Cardiac fibroblast (primary cell): ENCODE data around the gene LSM4.
A peak's percentile ranks its signal among the peaks of the same experiment; 100 is the strongest.

Source experiments
- DNase-seq, 2 donors: peaks; one replicate each; pipeline versions ENCODE4 v3.0.0 to v3.0.0-alpha.2; 2010; ENCODE audit warnings: low read depth in 2 of 2
- H3K4me3 ChIP-seq, 2 donors: replicated peaks in 1 of 2; 1 replicate in 1 of 2; 2 replicates in 1 of 2; pipeline ENCODE4 v1.5.1; 2011; ENCODE audit warnings: low read depth in 2 of 2, low read length in 2 of 2, mild to moderate bottlenecking in 2 of 2, moderate library complexity in 1 of 2
- CTCF ChIP-seq: IDR thresholded peaks from one replicate; pipeline ENCODE4 v1.5.1; 2011; ENCODE audit warnings: low read depth, mild to moderate bottlenecking, low read length, inconsistent platforms

LSM4 gene

GRCh38 chr19:18278521-18279265 lies 44.2 kb downstream of the LSM4 start:
- TF ChIP-seq CTCF = peak; percentile 37
- DNase-seq = peak; percentile 45 to 51
- peak overlapping the region; percentile 77 to 97 for H3K4me3 ChIP-seq

GRCh38 chr19:18274781-18275356 lies 48.0 kb downstream of the LSM4 start:
- DNase-seq = peak; percentile 90 to 92
- no peak for TF ChIP-seq CTCF
- H3K4me3 ChIP-seq = no peak overlapping the region

- no peak for TF ChIP-seq CTCF
- DNase-seq = peak; percentile 55 to 68
- no peak within 1 kb of the TSS for H3K4me3 ChIP-seq
Observed at GRCh38 chr19:18274219-18274780, 48.6 kb downstream of the LSM4 start, which contains the start of gene IQCN. Gene IQCN (minus strand): TSS chr19:18274452. CDS start chr19:18269478, 4,974 bp downstream.

GRCh38 chr19:18273561-18274218 lies 49.2 kb downstream of the LSM4 start:
- no peak overlapping the region for H3K4me3 ChIP-seq
- no peak for TF ChIP-seq CTCF
- no peak for DNase-seq

GRCh38 chr19:18271433-18271841 lies 51.4 kb downstream of the LSM4 start:
- H3K4me3 ChIP-seq = no peak overlapping the region
- no peak for TF ChIP-seq CTCF
- DNase-seq = no peak

GRCh38 chr19:18270326-18270725 lies 52.5 kb downstream of the LSM4 start:
- DNase-seq = no peak
- no peak for TF ChIP-seq CTCF
- H3K4me3 ChIP-seq = no peak overlapping the region
